DMS53 treated with DMSO at 0.1 percent for 48 hours (cell line): ENCODE results near the gene SPATA6.
A peak's percentile ranks its signal among the peaks of the same experiment; 100 is the strongest.
"Not testable (repeated sequence)": the region's sequence is repeated elsewhere in the genome, so short reads cannot be mapped to it uniquely, and the experiment has no call there.

Experiments
- DNase-seq: peaks from one replicate; lab custom pipeline; 2025; ENCODE audit not compliant: unreplicated experiment; lab: John Stamatoyannopoulos, UW

SPATA6 gene

GRCh38 chr1:48471691-48472576 lies at the start of gene SPATA6:
SPATA6 (minus strand) TSS chr1:48472204; CDS start chr1:48472008, 196 bp downstream.
- peak; percentile 96 for DNase-seq

- not testable (repeated sequence) for DNase-seq
These were observed 47.9 kb upstream of the SPATA6 start for GRCh38 chr1:48519896-48520295.

- no peak for DNase-seq
These were observed 34.9 kb upstream of the SPATA6 start for GRCh38 chr1:48506870-48507269.

- DNase-seq: no peak
These were observed 28.8 kb upstream of the SPATA6 start for GRCh38 chr1:48500541-48501450.

- DNase-seq: no peak
These were observed 27.3 kb upstream of the SPATA6 start for GRCh38 chr1:48499211-48499735.

GRCh38 chr1:48498096-48498791 lies 26.2 kb upstream of the SPATA6 start:
- peak; percentile 84 for DNase-seq

- DNase-seq: no peak
These were observed 23.9 kb upstream of the SPATA6 start for GRCh38 chr1:48495911-48496310.

- no peak for DNase-seq
These were observed 23.2 kb upstream of the SPATA6 start for GRCh38 chr1:48495166-48495565.

GRCh38 chr1:48493970-48494769 lies 22.2 kb upstream of the SPATA6 start:
- DNase-seq: no peak

GRCh38 chr1:48493041-48493440 lies 21.0 kb upstream of the SPATA6 start:
- no peak for DNase-seq

GRCh38 chr1:48492392-48492791 lies 20.4 kb upstream of the SPATA6 start:
- DNase-seq: peak; percentile 55

GRCh38 chr1:48488721-48489120 lies 16.7 kb upstream of the SPATA6 start:
- DNase-seq: no peak

GRCh38 chr1:48480504-48480903 lies 8.5 kb upstream of the SPATA6 start:
- no peak for DNase-seq

GRCh38 chr1:48480023-48480422 lies 8.0 kb upstream of the SPATA6 start:
- DNase-seq: not testable (repeated sequence)

- DNase-seq: no peak
These were observed 634 bp upstream of the SPATA6 start for GRCh38 chr1:48472638-48473037.

- no peak for DNase-seq
These were observed 884 bp downstream of the SPATA6 start for GRCh38 chr1:48470950-48471690.

- DNase-seq: no peak
These were observed 1.5 kb downstream of the SPATA6 start for GRCh38 chr1:48470481-48470855.

- no peak for DNase-seq
These were observed 2.2 kb downstream of the SPATA6 start for GRCh38 chr1:48469616-48470480.
